B cell (primary cell): ENCODE data around the gene TMED5. TPM values are rescaled to one million over a fixed set of nuclear protein-coding genes. Genes with fewer than 3 reads are reported as not detected.

Experiments
- ATAC-seq: fragments of 200-7000 bp; cut with Tn5 transposase; one replicate; pipeline ENCODE4 v1.10.0; 2021; ENCODE audit warnings: low read depth, mild to moderate bottlenecking, moderate number of reproducible peaks, moderate library complexity
- CTCF ChIA-PET: fragments of 350-600 bp; sonication (Branson Sonifier 250); formaldehyde crosslinking; loops from one replicate; lab custom pipeline; 2021; ENCODE audit warnings: antibody characterized with exemption, inconsistent platforms; lab: Charles Lee
- POLR2A ChIA-PET: fragments of 350-600 bp; sonication (Branson Sonifier 250); formaldehyde crosslinking; loops from one replicate; lab custom pipeline; 2021; ENCODE audit warnings: antibody characterized with exemption; lab: Charles Lee
- DNase-seq: peaks from one replicate; pipeline ENCODE4 v3.0.0; 2013
- H2AFZ ChIP-seq: 2 replicates; pipeline ENCODE4 v1.6.1; 2012; ENCODE audit warnings: mild to moderate bottlenecking, low read depth, low read length; ENCODE audit not compliant: insufficient read depth, poor library complexity, severe bottlenecking
- H3K27ac ChIP-seq, 2 donors: 1 replicate in 1 of 2; 2 replicates in 1 of 2; pipeline ENCODE4 v1.5.1; 2012 to 2013; ENCODE audit warnings: low read length in 2 of 2, mild to moderate bottlenecking in 2 of 2, moderate library complexity in 1 of 2
- H3K27me3 ChIP-seq, 4 experiments: fragments of 200-600 bp in 1 of 4; sonication (generic) in 1 of 4; replicated peaks in 1 of 4; 1 replicate in 2 of 4; 2 replicates in 2 of 4; pipeline versions ENCODE4 v1.6.1 to v1.7.0; 2013 to 2016; ENCODE audit warnings: low read length in 3 of 4, mild to moderate bottlenecking in 2 of 4, mixed read lengths in 1 of 4, moderate library complexity in 1 of 4; ENCODE audit not compliant: insufficient read depth in 4 of 4, control insufficient read depth in 3 of 4; ENCODE audit errors: control extremely low read depth in 1 of 4
- H3K36me3 ChIP-seq, 2 experiments: replicated peaks in 1 of 2; 1 replicate in 1 of 2; 2 replicates in 1 of 2; pipeline versions ENCODE4 v1.6.1 to v1.7.1; 2013; ENCODE audit warnings: low read length in 1 of 2; ENCODE audit not compliant: insufficient read depth in 2 of 2, control insufficient read depth in 1 of 2; ENCODE audit errors: control extremely low read depth in 1 of 2, extremely low read depth in 1 of 2
- H3K4me1 ChIP-seq, 2 donors: fragments of 200-600 bp in 1 of 2; sonication (generic) in 1 of 2; 1 replicate in 1 of 2; 2 replicates in 1 of 2; pipeline versions ENCODE4 v1.5.1 to v1.6.1; 2013 to 2017; ENCODE audit warnings: low read length in 2 of 2; ENCODE audit not compliant: control insufficient read depth in 2 of 2, insufficient read depth in 2 of 2
- H3K4me2 ChIP-seq: replicated peaks from 2 replicates; pipeline ENCODE3; 2012; ENCODE audit warnings: mild to moderate bottlenecking, low read depth, low read length; ENCODE audit not compliant: poor library complexity, severe bottlenecking
- H3K4me3 ChIP-seq, 5 experiments: fragments of 200-600 bp in 1 of 5; sonication (generic) in 1 of 5; 1 replicate in 3 of 5; 2 replicates in 2 of 5; pipeline versions ENCODE4 v1.5.1 to v1.7.0; 2011 to 2016; ENCODE audit warnings: low read length in 4 of 5, mild to moderate bottlenecking in 4 of 5, low read depth in 2 of 5, control low read depth in 1 of 5, moderate library complexity in 1 of 5; ENCODE audit not compliant: insufficient read depth in 1 of 5; ENCODE audit errors: control extremely low read depth in 1 of 5, extremely low read depth in 1 of 5
- H3K79me2 ChIP-seq: fragments of 200-600 bp; sonication (generic); one replicate; pipeline ENCODE4 v1.6.0; 2016; ENCODE audit warnings: low read length; ENCODE audit not compliant: control insufficient read depth, insufficient read depth
- H3K9ac ChIP-seq: fragments of 200-600 bp; sonication (generic); 2 replicates; pipeline ENCODE4 v1.6.1; 2017; ENCODE audit warnings: mild to moderate bottlenecking, low read length, moderate library complexity
- H3K9me3 ChIP-seq, 3 donors: one replicate each; pipeline versions ENCODE4 v1.6.1 to v1.7.1; 2013; ENCODE audit warnings: low read length in 2 of 3; ENCODE audit not compliant: control insufficient read depth in 2 of 3, insufficient read depth in 1 of 3; ENCODE audit errors: control extremely low read depth in 1 of 3
- H4K20me1 ChIP-seq: 2 replicates; pipeline ENCODE4 v1.6.0; 2012; ENCODE audit warnings: mild to moderate bottlenecking, low read length; ENCODE audit not compliant: insufficient read depth, control insufficient read depth, poor library complexity, severe bottlenecking
- H3K27ac Mint-ChIP-seq: one replicate; pipeline ENCODE4 v1.8.0; 2021; ENCODE audit warnings: mixed read lengths
- H3K27me3 Mint-ChIP-seq: one replicate; pipeline ENCODE4 v1.8.0; 2021; ENCODE audit warnings: mixed read lengths
- H3K4me1 Mint-ChIP-seq: one replicate; pipeline ENCODE4 v1.8.0; 2021; ENCODE audit warnings: mixed read lengths
- H3K4me3 Mint-ChIP-seq: one replicate; pipeline ENCODE4 v1.8.0; 2021; ENCODE audit warnings: mixed read lengths
- H3K9me3 Mint-ChIP-seq: one replicate; pipeline ENCODE4 v1.8.0; 2022; ENCODE audit warnings: mixed read lengths; ENCODE audit not compliant: insufficient read depth
- CTCF ChIP-seq: fragments of 200-600 bp; IDR thresholded peaks from one replicate; pipeline ENCODE4 v1.8.0; 2022; ENCODE audit warnings: antibody characterized with exemption, mild to moderate bottlenecking
- EZH2 ChIP-seq: IDR thresholded peaks from 2 replicates; pipeline ENCODE4 v1.6.1; 2012; ENCODE audit warnings: borderline replicate concordance, low read depth, mild to moderate bottlenecking, moderate library complexity, low read length; ENCODE audit not compliant: insufficient read depth, poor library complexity, severe bottlenecking
- WGBS: methylation state at CpG from one replicate; pipeline ENCODE4 v1.1.5; 2013; ENCODE audit warnings: missing lambda C conversion rate; ENCODE audit not compliant: insufficient coverage; 5-methylcytosine and 5-hydroxymethylcytosine counted together
- intact Hi-C: fragments of 100-400 bp; cut with micrococcal nuclease; formaldehyde crosslinking; loops from one replicate; pipeline ENCODE4 v1.10.0; 2022
- polyA plus RNA-seq: library from polyadenylated mRNA; depleted of rRNA; stranded (reverse); fragments of >200 nt; gene quantifications from 2 replicates; pipeline ENCODE4 v1.2.3, GENCODE V29; 2012
- total RNA-seq, 2 donors: library from RNA; stranded (reverse); fragments of 120-200 nt in 1 of 2; gene quantifications; 1 replicate in 1 of 2; 2 replicates in 1 of 2; pipeline versions ENCODE4 v1.2.3 to v1.2.4, GENCODE V29; 2013 to 2022

The TMED5 gene
- total and polyA plus RNA-seq, 2 donors (not counting 1 experiment from before 2014, with no cell fraction given): 23.7 to 46.1 TPM

- Histone ChIP-seq H3K36me3 (peaks cover 11 to 32% of the 10 kb centered on the region in 2 experiments), H3K4me2 (no peak overlapping the region), H3K9me3 (no peaks in the 10 kb centered on the region), H3K79me2 (no peaks in the 10 kb centered on the region), H3K4me1 (peaks cover 0 to under 1% of the 10 kb centered on the region in 2 donors), H4K20me1 (no peaks in the 10 kb centered on the region), H3K27me3 (no peaks in the 10 kb centered on the region), H3K27ac (no peak overlapping the region), H3K4me3 (no peak overlapping the region), H2AFZ (no peak overlapping the region), H3K9ac (no peak overlapping the region)
- TF ChIP-seq EZH2 (no peak), CTCF (no peak)
- ATAC-seq (no peak), DNase-seq (no peak)
- H3K9me3 Mint-ChIP-seq: no peaks in the 10 kb centered on the region
- ChIA-PET POLR2A (no interaction called here), CTCF (no interaction called here)
- H3K4me3 Mint-ChIP-seq: no peak overlapping the region
- peaks cover 3% of the 10 kb centered on the region for H3K4me1 Mint-ChIP-seq
- WGBS: no CpG with 5 or more reads among the region's 6 CpGs
- no peak overlapping the region for H3K27ac Mint-ChIP-seq
- intact Hi-C loops: no loop called here
- no peaks in the 10 kb centered on the region for H3K27me3 Mint-ChIP-seq
Observed at GRCh38 chr1:93200086-93200620, 19.9 kb upstream of the TMED5 start.

DNA sequence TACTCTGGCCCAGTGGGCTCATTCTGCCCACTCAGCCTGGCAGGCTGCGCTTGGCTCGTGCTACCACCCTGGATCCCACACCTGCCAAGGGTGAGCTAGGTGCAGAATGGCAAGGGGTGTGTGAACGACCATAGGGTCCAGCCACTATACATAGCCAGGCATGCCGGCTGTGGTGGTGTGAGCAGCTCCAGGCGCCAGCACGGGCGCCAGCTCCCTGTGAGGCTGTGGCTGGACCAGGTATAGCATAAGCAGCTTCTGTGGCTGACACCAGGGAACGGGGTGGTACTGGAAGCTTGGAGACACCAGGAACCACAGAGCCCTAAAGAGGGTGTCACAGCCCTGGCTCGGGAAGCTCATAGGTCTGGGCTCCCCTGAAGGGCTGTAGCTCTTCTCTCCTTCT lies 18.9 kb upstream of the TMED5 start:
- peaks cover 8% of the 10 kb centered on the region for H3K4me1 Mint-ChIP-seq
- DNase-seq (no peak), ATAC-seq (no peak)
- Histone ChIP-seq H3K36me3 (peaks cover 10 to 32% of the 10 kb centered on the region in 2 experiments), H3K4me2 (no peak overlapping the region), H3K27ac (no peak overlapping the region), H2AFZ (no peak overlapping the region), H3K9me3 (no peaks in the 10 kb centered on the region), H3K9ac (no peak overlapping the region), H3K27me3 (no peaks in the 10 kb centered on the region), H3K4me3 (no peak overlapping the region), H4K20me1 (no peaks in the 10 kb centered on the region), H3K79me2 (peaks cover 4% of the 10 kb centered on the region), H3K4me1 (peaks cover 0 to 6% of the 10 kb centered on the region in 2 donors)
- ChIA-PET CTCF (interaction anchor here (0.6 kb wide), 1 partner anchor 466 kb away, joined by 4 read pairs; no protein-coding TSS in a partner anchor), POLR2A (no interaction called here)
- H3K27me3 Mint-ChIP-seq: no peaks in the 10 kb centered on the region
- TF ChIP-seq EZH2: no peak
- no peak for TF ChIP-seq CTCF
- H3K9me3 Mint-ChIP-seq: no peaks in the 10 kb centered on the region
- intact Hi-C loops: no loop called here
- no peak overlapping the region for H3K27ac Mint-ChIP-seq
- no peak overlapping the region for H3K4me3 Mint-ChIP-seq
- WGBS: 98% methylated on average over 5 of the region's 9 CpGs
